Measurements from ENCODE around the gene IL1F10.
A peak's percentile ranks its signal among the peaks of the same experiment; 100 is the strongest.

Gene IL1F10

DNA sequence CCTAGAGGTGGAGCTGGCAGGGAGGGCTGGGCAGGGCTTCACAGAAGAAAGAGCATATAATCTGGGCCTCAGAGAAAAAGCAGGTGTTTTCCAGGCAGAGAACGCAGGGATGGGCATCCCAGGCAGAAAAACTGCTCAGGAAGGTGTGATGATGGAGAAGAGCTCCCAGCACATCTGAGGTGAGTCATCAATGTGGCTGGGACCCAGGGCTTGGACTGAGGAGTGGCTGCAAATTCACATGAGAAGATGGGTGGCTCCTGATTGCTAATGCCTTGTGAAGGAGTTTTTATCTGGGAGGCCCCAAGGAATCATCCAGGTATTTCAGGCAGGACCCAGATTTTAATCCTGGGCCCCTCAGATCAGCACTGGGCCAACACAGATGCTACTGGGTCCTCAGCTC lies 10.2 kb downstream of the IL1F10 start:
- in situ Hi-C loops (cut with HindIII; ENCODE audit: low pct_unique_long_range_greater_than_20kb, low sequenced_read_pairs), result no loop called here
- no peak for DNase-seq (ENCODE audit: low read depth in 1 of 2, low spot score in 1 of 2)
- no peak for TF ChIP-seq JUND (IDR thresholded peaks at IDR 0.05; ENCODE audit: low read depth)

DNA sequence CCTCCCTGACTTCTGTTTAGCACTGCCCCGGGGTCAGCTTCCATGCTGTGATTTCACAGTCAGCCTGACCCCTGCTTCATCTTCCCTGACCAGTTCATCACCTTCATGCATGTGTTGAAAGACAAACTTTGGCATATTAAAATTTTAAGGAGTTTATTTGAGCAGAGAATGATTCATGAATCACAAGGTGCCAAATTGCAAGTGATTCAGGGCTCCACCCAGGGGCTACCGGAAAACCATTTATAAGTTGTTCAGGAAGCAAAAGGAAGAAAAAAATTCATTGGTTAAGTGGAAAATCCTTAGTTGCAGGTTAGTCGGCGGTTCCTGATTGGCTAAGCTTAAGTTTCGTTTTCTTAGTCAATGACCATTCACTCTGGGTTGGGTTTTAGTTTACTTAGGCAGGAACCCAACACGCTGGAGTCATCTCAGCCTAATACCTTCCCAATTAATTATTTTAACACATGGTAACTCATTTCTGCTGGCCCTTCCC lies 10.6 kb downstream of the IL1F10 start:
- DNase-seq (ENCODE audit: low read depth in 1 of 2, low spot score in 1 of 2), result peak in 1 of 2 experiments; percentile 63
- TF ChIP-seq JUND (IDR thresholded peaks at IDR 0.05; ENCODE audit: low read depth), result no peak
- in situ Hi-C loops (cut with HindIII; ENCODE audit: low pct_unique_long_range_greater_than_20kb, low sequenced_read_pairs), result no loop called here

DNA sequence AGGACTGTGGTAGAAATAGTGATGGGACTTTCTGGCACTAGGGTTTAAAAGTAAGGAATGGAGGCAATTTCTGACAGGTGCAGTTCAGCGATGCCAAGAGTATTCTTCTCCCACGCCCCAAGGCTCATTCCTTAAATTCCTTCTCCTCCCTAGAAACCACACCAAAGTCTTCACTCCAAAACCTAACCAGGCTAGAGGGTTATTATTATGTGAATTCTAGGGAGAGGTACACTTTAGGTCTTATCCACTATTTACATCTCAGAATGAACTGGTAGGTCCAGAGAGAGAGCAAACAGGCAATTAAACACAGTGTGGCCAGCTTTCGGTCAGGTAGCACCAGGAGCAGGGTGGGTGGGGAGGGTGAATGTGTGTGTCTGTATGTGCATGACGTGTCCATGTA lies 11.4 kb downstream of the IL1F10 start:
- in situ Hi-C loops (cut with HindIII; ENCODE audit: low pct_unique_long_range_greater_than_20kb, low sequenced_read_pairs), result no loop called here
- peak; percentile 55; the same call in 1 of the 2 replicates for TF ChIP-seq JUND (IDR thresholded peaks at IDR 0.05; ENCODE audit: low read depth)
- peak; percentile 39 to 96 for DNase-seq (ENCODE audit: low read depth in 1 of 2, low spot score in 1 of 2)

DNA sequence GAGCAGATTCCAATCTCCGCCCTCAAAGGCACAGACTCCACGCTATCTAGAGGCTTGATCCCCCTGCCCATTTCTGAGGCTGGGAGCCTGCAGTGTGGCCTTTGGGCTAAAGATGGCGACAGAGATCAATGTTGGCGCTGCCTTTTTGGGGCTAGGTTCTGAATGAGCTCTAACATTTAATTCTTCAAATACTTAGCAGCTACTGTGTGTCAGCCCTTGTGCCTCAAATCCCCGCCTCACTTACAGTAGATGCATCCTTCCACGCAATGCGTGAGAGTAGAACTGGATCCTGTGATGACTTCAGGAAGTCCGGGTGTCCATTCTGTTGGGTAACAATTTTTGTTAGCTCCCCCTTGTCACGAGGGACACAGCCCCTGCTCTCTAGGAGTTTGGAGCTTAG lies 12.4 kb downstream of the IL1F10 start:
- peak in 1 of 2 experiments; percentile 55 for DNase-seq (ENCODE audit: low read depth in 1 of 2, low spot score in 1 of 2)
- in situ Hi-C loops (cut with HindIII; ENCODE audit: low pct_unique_long_range_greater_than_20kb, low sequenced_read_pairs), result no loop called here
- TF ChIP-seq JUND (IDR thresholded peaks at IDR 0.05; ENCODE audit: low read depth), result no peak

DNA sequence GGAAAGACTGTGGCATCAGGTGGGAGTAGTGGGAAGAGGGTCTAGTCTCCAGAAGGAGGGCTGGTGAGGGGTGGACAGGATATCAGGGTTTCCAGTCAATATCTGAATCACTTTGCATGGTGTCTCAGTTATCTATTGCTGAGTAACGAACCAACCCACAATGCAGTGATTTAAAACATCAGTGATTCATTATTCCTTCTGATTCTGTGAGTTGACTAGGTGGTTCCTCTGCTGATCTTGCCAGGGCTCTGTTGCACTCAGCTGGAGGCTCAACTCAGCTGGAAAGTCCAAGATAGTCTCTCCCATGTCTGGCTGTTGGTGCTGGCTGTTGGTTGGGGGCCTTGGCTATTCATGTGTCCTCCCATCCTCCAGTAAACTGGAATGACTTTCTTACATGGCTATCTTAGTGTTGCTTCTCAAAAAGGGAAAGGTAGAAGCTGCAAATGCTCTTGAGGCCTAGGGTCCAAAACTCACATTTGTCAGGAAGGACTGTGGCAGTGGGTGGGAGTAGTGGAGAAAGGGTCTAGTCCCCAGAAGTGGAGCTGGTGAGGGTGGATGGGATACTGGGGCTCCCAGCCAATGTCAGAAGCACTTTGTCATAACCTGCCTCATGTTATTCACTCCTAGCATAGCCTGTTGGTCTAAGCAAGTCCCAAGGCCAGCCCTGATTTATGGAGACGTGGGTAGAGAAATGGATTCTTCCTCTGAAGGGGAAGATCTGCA lies 13.9 kb downstream of the IL1F10 start:
- in situ Hi-C loops (cut with HindIII; ENCODE audit: low pct_unique_long_range_greater_than_20kb, low sequenced_read_pairs), result no loop called here
- no peak for TF ChIP-seq JUND (IDR thresholded peaks at IDR 0.05; ENCODE audit: low read depth)
- no peak for DNase-seq (ENCODE audit: low read depth in 1 of 2, low spot score in 1 of 2)

DNA sequence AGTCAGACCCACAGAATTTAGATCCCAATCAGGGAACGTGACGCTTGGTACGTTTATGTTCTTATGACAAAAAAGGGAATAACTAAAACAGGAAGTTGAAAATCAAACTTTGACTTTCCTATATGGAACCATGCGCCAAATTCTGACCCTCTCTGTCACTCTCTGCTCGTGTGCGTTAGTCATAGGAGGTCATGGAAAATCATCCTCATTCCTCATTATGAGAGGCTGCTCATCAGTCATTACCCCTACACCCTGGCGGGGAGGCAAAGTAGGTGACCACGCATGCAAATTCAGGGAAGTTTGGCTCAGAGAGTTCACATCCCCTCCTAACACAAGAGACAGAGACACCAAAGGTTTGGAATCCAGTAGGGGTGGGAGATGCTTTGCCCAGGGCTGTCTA lies 15.5 kb downstream of the IL1F10 start:
- TF ChIP-seq JUND (IDR thresholded peaks at IDR 0.05; ENCODE audit: low read depth), result no peak

DNA sequence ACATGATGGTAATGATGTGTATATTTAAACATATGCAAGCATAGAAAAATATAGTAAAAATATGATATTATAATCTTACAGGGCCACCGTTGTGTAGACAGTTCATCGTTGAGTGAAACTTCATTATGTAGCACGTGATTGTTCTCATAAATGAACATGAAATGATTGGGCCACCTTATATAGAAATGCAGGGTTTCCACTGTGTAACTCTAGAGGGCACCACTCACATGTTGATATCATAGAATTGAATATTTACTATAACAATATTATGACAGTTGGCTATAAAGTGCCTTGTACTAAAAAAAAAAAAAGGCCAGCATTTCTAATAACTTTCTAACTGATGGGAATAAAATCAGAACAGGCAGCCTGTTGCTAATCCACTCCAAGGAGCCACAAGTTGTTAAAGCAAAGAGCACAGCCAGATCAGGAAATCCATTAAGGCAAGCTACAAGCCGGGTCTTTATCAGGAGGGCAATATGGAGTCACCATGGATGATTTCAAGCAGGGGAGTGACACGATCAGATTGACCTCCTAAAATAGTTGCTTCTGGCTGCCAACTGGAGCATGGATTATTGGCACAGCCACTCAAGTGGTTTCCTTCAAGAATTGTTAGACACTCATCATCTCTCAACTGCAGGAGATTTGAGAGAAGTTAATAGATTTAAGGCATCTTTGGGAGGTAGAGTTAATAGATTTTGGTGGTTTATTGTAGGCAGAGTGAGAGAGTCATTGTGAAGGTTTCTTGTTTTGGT lies 16.7 kb downstream of the IL1F10 start:
- DNase-seq (ENCODE audit: low read depth in 1 of 2, low spot score in 1 of 2), result peak in 1 of 2 experiments; percentile 27
- in situ Hi-C loops (cut with HindIII; ENCODE audit: low pct_unique_long_range_greater_than_20kb, low sequenced_read_pairs), result no loop called here
- TF ChIP-seq JUND (IDR thresholded peaks at IDR 0.05; ENCODE audit: low read depth), result no peak

More for the DNA sequence above, 15.5 kb downstream of the IL1F10 start:
- DNase-seq (ENCODE audit: low read depth in 1 of 2, low spot score in 1 of 2), result no peak
- in situ Hi-C loops (cut with HindIII; ENCODE audit: low pct_unique_long_range_greater_than_20kb, low sequenced_read_pairs), result no loop called here

DNA sequence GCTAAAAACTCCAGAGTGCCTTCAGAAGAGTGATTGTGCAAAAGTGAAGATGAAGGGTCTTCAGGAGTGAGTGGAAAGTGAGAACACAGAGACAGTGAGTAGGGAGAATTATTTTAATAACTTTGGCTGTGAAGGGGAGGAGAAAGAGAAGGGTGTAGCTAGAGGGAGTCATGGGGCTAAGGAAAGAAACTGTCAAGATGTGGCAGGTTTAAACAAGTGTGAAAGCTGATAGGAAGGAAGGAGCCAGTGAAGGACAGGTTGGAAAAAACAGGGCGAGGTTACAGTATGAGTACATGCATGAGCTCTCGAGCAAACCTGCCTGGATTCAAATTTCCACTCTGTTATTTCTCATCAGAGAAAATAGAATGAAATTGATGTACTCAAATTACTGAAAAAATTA lies 17.8 kb downstream of the IL1F10 start:
- TF ChIP-seq JUND (IDR thresholded peaks at IDR 0.05; ENCODE audit: low read depth), result no peak
- in situ Hi-C loops (cut with HindIII; ENCODE audit: low pct_unique_long_range_greater_than_20kb, low sequenced_read_pairs), result no loop called here
- DNase-seq (ENCODE audit: low read depth in 1 of 2, low spot score in 1 of 2), result no peak

DNA sequence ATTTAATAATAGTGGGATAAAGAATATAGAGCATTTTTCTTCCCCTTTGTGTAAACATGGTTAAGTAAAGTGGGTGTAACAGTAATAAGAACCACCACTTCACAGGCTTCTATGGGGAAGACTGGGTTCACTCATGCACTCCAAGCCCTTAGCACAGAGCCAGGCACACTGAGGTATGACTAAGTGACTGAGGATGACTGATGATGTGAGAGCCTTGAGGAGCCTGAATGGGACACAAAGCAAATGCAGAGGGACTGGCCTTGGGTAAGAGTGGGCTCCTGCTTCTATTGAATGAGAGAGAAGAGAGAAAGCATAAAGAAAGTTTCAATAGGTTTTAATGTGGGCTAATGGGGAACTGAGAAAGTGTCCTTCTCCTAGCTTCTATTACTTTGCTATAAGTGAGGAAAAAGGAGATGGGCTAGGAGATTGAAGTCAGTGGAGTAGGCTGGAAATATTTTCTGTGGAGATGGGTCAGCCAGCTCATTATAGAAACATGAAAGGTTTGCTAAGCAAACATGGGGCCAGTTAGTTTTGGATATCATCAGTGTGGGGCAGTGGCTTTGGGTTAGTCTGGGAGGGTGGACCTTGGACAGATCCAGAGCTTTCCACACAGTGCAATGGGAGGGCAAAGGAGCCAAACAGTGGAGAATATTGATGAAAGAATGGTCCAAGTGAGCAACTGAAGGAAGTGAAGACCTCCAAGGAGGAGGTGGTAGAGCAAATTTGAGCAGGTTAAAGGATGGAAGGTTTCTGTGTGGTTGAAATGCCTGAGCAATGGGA lies 20.6 kb downstream of the IL1F10 start:
- in situ Hi-C loops (cut with HindIII; ENCODE audit: low pct_unique_long_range_greater_than_20kb, low sequenced_read_pairs), result no loop called here
- TF ChIP-seq JUND (IDR thresholded peaks at IDR 0.05; ENCODE audit: low read depth), result no peak
- DNase-seq (ENCODE audit: low read depth in 1 of 2, low spot score in 1 of 2), result no peak

DNA sequence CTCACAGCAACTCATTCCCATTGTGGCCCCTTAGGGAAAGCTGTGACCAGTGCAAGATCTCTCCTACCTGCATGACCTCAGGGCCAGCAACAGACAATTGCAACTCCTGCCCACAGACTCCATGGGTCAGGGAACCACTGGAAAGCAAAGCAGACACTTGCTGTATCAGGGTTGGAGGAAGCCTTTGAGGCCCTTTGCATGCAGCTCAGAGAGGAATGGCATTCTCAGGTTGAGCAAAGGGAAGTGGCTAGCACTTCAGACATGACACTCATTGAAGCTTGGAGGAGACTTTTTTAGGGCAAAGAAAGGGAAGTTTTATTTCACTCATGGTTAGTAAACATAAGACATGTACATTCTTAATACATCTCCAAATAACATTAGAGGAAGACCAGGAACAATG lies 22.1 kb downstream of the IL1F10 start:
- no peak for TF ChIP-seq JUND (IDR thresholded peaks at IDR 0.05; ENCODE audit: low read depth)
- in situ Hi-C loops (cut with HindIII; ENCODE audit: low pct_unique_long_range_greater_than_20kb, low sequenced_read_pairs), result no loop called here
- DNase-seq (ENCODE audit: low read depth in 1 of 2, low spot score in 1 of 2), result no peak

DNA sequence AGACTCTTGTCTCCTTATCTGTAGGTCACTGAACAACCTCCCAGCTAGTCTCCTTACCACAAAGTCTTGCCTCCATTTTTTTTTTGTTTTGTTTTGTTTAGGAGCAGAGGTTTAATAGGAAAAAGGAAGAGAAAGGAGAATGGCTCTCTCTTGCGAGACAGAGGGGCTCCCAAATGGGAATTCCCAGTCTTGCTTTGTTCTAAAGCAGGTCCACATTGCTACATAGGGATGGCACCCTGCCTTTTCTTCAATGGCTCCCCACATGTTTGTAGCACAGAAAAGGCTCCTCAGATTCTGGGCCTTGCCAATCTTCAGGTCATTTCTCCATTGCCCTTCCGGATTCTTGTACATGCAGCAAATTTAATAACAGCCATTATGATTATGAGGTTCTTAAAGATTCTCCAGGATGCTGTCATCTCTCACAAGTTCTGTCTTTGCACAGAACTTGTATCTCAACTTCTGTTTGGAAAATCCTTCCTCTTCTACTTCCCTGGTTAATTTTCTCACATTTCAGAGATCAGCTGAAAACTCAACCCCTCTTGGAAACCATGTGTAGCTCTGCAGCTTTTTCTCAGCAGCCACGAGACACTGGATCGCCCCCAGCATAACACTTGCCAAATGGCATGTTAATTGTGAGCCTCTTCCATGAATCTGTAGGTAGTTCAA lies 23.6 kb downstream of the IL1F10 start:
- in situ Hi-C loops (cut with HindIII; ENCODE audit: low pct_unique_long_range_greater_than_20kb, low sequenced_read_pairs), result no loop called here
- no peak for TF ChIP-seq JUND (IDR thresholded peaks at IDR 0.05; ENCODE audit: low read depth)
- no peak for DNase-seq (ENCODE audit: low read depth in 1 of 2, low spot score in 1 of 2)

Data from T47D (cell line).